B cell (primary cell): ENCODE measurements around the gene FAM114A1.

Experiments used
- EZH2 ChIP-seq: IDR thresholded peaks from 2 replicates; pipeline ENCODE4 v1.6.1; 2012; ENCODE audit warnings: borderline replicate concordance, low read depth, mild to moderate bottlenecking, moderate library complexity, low read length; ENCODE audit not compliant: insufficient read depth, poor library complexity, severe bottlenecking
- TF ChIP-seq, protein P1 (sequence below): fragments of 200-600 bp; IDR thresholded peaks from one replicate; pipeline ENCODE4 v1.8.0; 2022; ENCODE audit warnings: antibody characterized with exemption, mild to moderate bottlenecking

- TF ChIP-seq, protein P1, sequence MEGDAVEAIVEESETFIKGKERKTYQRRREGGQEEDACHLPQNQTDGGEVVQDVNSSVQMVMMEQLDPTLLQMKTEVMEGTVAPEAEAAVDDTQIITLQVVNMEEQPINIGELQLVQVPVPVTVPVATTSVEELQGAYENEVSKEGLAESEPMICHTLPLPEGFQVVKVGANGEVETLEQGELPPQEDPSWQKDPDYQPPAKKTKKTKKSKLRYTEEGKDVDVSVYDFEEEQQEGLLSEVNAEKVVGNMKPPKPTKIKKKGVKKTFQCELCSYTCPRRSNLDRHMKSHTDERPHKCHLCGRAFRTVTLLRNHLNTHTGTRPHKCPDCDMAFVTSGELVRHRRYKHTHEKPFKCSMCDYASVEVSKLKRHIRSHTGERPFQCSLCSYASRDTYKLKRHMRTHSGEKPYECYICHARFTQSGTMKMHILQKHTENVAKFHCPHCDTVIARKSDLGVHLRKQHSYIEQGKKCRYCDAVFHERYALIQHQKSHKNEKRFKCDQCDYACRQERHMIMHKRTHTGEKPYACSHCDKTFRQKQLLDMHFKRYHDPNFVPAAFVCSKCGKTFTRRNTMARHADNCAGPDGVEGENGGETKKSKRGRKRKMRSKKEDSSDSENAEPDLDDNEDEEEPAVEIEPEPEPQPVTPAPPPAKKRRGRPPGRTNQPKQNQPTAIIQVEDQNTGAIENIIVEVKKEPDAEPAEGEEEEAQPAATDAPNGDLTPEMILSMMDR = no peak
- no peak for TF ChIP-seq EZH2
These were observed 704 bp downstream of the FAM114A1 start for GRCh38 chr4:38868059-38868960.
